Fibroblast of peridontal ligament (primary cell): Measurements from ENCODE around the gene EXOC2.

ENCODE experiments used
- DNase-seq: peaks from one replicate; pipeline ENCODE4 v3.0.0-alpha.2; 2010; ENCODE audit errors: extremely low read depth

The EXOC2 gene

DNA sequence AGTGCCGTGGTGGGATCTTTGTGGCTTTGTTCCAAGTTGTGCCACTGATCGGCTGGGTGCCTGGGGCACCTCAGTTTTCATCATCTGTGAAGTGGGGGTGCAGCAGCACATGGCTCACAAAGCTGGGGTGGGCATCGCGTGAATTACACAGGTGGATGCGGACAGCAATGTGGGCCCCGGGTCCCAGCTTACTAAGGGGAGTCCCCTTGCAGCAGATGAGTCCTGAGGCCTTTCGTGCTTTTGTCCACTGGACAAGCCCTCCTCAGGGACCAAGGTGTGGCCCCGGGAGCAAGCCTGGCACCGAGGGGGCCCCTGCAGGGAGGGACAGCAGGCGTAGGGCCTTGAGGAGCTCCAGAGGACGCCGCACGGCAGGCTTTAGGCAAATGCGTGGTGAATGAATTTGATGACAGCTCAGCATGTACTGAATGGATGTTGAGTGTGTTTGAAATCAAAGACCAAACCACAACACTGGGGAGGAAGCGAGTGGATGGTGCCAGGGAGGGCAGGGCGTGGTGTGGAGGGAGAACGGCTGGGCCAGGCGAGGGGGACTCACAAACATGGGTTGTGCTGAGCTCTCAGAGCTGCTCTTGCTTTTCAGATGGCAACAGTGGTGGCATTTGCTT is 248.2 kb downstream of the EXOC2 start:
- DNase-seq, result no peak

DNA sequence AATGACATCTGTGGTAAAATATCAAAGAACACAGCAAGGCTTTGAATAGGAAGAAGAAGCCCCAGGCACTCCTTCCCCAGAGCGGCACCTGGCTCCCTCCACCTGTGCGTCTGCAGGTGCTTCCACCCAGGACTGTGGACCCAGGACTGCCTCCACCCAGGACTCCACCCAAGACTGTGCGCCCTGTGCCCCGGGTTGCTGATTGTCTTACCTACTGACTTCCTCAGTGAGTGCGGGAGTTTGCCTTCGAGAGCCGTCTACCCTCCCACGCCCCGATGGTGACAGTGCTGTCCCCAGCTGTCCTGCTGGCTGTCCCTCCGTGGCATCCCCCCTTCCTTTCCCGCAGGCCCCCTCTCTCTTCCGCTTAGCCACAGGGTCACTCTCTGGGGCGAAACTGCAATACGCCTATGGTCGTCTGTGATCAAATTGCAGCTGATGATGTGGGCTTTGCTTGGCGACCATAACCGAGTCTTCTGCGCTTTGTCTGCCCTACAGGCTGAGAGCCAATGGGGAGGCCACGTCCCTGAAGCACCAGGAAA is 249.2 kb downstream of the EXOC2 start:
- DNase-seq, result no peak

DNA sequence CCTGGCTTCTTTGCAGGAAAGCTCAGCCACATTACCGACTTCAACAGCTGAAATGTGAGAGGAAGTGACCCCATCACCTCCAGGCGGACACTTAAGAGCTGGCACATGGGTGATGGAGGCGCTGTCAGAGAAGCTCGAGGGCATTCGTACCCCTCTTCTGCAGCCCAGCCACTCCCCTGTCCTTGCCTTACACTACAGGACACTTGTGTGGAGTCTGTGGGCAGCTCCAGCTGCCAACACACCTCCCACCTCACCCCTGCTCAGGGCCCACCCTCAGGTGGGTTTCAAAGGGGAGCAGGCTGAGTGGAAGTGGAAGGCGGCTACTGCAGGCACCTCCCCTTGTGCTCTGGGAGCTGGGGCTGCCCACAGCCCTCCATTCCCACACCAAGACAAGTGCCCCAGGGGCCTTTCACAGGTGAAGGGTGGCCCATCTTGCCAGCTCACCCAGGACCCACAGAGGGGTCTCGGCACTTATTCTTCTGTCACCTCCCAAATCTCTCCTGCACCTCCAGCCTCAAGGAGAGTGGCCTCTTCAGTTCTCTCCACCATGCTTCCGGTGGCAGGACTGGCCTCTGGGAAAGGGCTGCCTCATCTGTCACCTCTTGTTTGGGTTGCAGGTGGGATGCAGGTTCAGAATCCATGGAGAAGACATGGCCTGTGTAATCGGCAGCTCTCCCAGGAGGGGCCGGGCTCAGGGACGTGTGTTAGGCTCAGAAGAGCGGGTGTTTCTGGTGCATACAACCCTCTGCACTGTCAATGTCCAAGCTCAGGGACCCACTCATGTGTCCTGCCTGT is 251.6 kb downstream of the EXOC2 start:
- no peak for DNase-seq

DNA sequence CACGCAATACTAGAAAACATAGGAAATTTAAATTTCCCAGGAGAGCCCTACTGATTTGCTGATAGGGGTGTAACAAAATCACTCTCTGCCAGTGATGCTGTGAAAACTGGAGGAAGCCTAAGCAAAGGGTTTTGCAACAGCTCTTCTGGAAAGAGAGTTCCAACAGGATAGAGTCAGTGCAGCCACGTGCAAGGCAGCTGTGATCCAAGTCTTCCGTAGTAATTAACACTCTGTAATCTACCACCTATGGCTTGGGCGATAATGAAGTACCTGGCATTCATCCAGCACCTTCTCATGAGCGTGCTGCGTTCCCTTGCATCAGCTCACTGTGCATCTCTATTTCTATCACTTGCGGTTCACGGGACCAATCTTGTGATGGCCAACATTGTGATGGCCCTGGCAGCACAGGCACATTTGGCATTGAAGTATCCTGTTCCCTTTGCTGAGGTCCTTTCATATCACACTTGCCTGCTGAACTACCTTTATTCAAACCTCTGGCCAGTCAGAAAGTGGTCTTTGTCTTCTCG is 253.2 kb downstream of the EXOC2 start:
- DNase-seq, result peak; percentile 6

DNA sequence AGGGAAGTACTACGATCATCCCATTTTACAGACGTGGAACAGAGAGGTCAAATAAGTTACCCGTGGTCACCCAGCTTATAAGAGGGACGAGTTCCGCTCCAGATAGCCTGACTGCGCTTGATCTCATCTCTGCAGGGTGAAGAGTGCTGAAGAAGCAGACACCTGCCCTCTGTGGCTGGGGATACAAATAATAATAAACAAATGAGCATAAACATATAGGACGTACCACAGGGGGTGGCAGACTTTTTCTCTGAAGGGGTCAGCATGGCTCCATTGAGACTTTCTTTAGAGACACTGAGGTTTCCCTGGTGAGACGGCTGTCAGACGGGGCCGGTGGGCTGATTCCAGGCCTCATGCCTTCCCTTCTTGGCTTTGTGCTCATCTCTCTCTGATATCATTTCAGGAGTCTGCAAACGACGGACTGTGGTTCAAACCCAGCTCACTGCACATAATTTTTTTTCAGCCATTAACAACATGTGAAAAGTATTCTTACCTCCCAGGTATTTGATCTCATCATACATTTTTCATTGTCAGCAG is 254.2 kb downstream of the EXOC2 start:
- no peak for DNase-seq

DNA sequence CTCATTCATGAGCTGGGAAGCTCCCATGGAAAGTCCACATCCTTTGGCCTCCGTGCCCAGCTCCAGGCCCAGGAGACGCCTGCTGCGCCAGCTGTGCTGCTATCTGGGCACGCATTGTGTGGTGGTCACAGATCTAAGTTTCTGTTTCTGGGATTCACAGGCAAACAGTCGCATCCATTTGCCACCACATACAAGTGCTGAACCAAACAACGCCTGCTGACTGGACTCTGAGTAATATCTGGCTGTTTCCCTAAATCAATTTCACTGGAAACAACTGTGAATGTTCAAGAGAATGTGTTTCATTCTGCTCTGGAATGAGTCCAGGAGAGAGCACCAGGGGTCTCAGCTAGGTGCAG is 255.9 kb downstream of the EXOC2 start:
- peak; percentile 17 for DNase-seq

DNA sequence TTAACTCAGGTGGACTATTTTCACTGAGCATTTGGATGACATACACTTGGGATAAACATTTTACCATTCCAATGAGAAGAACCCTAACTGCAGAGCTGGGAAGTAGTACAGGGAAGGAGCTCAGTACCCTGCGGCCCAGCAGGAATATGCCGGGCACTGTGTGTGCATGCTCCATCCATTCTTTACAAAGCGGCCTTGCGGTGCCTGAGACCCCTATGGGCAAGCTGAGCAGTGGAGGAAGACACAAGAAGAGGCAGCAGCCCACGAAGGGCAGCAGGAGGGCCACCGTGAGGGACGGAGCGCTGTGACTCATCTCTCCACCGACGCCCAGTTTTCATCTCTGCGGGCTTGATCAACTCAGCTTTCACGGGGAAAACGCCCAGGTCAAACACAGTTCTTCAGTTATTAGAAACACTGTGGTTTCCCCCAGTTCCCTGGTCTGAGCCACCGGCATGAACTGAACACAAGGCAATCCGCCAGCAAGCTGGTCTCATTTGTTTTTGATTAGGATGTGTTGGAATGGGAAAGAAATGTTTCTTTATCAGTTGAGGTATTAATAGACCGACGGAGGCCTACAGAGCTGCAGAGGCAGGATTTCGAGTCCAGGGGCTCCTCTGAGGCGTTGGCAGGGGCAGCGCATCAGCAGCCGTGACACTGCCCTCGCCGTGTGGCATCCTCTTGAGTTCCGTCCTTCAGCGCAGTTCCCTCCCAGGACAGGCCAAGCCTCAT is 256.5 kb downstream of the EXOC2 start:
- peak; percentile 80 for DNase-seq

DNA sequence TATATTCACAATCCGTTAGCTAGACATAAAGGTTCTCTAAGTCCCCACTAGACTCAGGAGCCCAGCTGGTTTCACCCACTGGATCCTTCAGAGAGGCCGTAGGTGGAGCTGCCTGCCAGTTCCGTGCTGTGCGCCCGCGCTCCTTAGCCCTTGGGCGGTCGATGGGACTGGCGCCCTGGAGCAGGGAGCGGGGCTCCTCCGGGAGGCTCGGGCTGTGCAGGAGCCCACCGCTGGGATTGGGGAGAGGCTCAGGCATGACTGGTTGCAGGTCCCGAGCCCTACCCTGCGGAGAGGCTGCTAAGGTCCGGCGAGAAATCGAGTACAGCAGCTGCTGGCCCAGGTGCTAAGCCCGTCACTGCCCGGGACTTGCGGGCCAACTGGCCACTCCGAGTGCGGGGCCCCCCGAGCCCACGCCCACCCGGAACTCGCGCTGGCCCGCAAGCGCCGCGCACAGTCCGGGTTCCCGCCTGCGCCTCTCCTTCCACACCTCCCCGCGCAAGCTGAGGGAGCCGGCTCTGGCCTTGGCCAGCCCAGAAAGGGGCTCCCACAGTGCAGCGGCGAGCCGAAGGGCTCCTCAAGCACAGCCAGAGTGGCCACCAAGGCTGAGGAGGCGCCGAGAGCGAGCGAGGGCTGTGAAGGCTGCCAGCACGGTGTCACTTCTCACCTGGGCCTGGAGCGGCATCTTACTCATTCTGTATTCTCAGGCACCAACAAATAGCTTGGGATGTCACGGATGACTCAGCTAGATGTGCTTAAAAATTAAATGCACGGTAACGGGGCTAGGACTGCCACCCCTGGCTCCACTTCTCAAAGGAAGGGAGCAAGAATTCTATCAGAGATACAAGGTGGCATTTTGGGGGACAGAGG is 257.3 kb downstream of the EXOC2 start:
- no peak for DNase-seq
